Epithelial cell of esophagus (primary cell): ENCODE data around the gene DSCAML1.

ENCODE experiments used
- DNase-seq: peaks from one replicate; pipeline ENCODE4 v3.0.0; 2010; ENCODE audit warnings: low read depth
- H3K4me3 ChIP-seq: 2 replicates; pipeline ENCODE4 v1.5.1; 2011; ENCODE audit warnings: mild to moderate bottlenecking, low read length, control low read depth
- CTCF ChIP-seq: IDR thresholded peaks from 2 replicates; pipeline ENCODE4 v1.5.1; 2011; ENCODE audit warnings: low read depth, mild to moderate bottlenecking, low read length, control low read depth, inconsistent platforms; ENCODE audit not compliant: insufficient read depth; ENCODE audit errors: missing control alignments

DSCAML1 gene

DNA sequence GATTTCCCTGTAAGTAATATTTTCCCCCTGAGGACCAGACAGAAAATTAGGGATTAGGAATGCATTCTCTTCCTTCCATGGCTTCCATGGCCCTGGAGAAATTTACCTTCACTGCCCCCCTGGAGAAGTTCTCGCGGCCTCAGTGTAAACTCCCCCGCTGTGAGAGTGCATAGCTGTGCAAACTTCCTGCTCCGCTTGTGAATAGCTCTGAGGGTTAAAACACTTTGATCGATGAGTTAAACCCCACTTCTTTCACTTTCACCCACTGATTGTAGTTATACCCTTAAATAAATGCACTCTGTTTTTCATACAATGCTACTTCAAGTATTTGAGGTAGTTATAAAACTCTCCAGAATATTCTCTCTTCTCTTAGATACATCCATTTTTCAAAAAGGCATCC is 190.8 kb downstream of the DSCAML1 start:
- no peak overlapping the region for H3K4me3 ChIP-seq
- no peak for TF ChIP-seq CTCF
- no peak for DNase-seq

GRCh38 chr11:117605331-117605730 is 191.7 kb downstream of the DSCAML1 start:
- H3K4me3 ChIP-seq = no peak overlapping the region
- TF ChIP-seq CTCF = no peak

DNA sequence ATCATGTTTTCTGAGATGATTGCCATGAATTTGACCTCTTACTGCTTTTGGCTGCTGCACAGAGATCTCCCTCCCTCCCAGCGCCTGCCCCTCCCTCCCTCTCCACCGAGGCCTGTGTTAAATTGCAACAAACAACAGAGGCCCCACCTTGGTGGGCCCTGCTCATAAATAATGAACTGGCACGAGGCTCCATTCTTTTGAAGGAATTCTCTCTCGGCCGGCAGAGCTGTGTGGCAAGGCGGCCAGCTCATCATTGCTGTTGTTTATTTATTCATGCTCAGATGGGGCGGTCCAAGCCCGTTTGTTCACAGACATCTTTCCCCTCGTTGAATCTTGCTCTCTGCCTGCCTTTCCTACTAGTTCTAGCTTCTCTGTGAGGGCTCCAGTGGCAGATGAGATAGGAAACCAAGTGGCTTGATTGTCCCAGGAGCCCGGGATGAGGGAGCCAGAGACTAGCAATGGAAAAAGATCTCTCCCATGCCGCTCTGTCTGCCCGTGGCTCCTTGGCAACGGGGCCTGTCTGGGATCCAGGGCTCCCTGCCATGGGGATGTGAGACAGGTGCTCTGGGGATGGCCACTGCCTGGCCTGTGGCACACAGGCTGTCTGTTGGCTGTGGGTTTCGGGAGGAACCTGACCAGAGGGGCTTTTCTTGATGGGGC is 192.6 kb downstream of the DSCAML1 start:
- DNase-seq = peak; percentile 3
- no peak for TF ChIP-seq CTCF
- no peak overlapping the region for H3K4me3 ChIP-seq

More at GRCh38 chr11:117605331-117605730, 191.7 kb downstream of the DSCAML1 start:
- no peak for DNase-seq

DNA sequence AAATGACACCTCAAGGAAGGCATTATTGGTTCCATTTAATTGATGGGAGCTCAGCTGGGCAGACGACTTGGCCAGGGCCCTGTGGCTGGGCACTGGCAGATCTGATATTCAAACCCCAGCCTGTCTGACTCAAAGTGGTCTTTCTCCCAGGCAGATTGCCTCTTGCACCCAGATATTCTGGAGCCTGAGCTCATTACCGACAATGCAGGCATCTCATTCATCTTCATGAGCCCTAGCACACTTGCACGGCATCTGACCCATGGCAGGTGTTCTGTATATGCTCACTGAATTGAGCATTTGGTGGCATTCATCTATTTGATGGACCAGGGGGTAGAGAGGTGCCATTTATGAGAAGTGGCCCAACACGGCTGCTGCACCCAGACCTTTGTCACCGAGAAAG is 193.1 kb downstream of the DSCAML1 start:
- H3K4me3 ChIP-seq = no peak overlapping the region
- no peak for TF ChIP-seq CTCF
- no peak for DNase-seq

DNA sequence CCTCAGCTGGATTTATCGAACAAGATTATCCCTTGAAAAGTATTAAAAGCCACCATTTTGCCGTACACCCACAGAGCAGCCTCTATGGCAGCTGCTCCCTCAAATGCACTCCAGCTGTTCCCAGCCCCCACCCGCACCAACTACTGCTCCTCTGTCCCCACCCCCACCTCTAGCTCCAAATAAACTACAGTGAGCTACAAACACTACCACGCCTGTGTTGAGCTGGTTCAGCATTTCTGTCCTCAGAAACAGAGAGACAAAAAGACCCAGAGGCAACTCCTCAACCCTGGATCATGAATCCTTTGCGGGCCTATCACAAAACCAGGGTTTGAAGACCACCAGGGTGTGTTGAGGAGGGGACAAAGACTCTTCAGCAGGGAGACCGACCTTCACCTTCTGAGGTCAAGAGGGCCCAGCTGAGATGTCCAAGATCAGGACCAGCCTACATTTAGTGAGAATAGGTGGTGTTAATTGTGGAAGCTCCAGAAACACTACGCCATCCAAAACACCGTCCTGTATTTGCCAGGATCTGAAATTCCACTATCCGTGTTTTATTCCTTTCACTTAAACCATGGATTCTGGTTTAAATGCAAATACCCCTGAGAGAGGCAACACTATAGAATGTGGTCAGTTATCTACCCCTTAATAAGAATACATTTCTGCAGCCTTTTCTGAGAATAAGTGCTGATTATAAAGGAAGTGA is 195.9 kb downstream of the DSCAML1 start:
- no peak for TF ChIP-seq CTCF
- no peak overlapping the region for H3K4me3 ChIP-seq
- no peak for DNase-seq

DNA sequence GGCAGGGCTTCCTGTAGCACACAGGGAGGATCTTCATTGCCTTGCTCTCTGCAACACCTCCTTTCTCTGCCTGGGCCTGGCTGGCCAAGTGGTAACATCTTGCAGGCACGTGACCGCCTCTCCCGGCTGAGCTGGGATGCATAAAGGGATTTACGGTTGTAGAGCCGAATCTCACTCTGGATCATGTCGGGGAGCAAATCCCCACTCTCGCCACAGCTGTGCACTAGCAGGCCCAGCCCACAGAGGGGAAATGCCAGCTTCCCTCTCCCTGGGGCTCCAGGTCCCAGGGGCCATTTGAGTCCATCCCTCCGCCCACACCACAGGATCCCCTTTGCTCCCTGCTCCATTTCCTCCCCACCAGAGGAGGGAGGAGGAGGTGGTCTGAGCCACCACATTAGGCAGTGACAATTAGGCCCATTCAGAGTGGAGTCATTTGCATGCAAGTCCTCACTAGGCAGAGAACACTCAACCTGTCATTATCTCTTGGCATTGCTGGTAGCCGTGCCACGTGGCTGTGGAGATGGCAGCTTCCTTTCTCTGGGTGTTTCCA is 196.7 kb downstream of the DSCAML1 start:
- no peak for DNase-seq
- no peak overlapping the region for H3K4me3 ChIP-seq
- TF ChIP-seq CTCF = no peak
